ENCODE results near the gene NBEA.

NBEA gene

GRCh38 chr13:35592457-35592856 lies 650.4 kb downstream of the NBEA start:
- TF ChIP-seq RAD21 (IDR thresholded peaks at IDR 0.05; ENCODE audit: low read depth) (no peak), MAX (IDR thresholded peaks at IDR 0.05) (no peak), CREB1 (IDR thresholded peaks at IDR 0.05; ENCODE audit: low read depth) (no peak), REST (IDR thresholded peaks at IDR 0.05; ENCODE audit: low read depth) (no peak), FOXM1 (IDR thresholded peaks at IDR 0.05; ENCODE audit: borderline replicate concordance, low read depth) (no peak), EP300 (IDR thresholded peaks at IDR 0.05; ENCODE audit: borderline replicate concordance) (no peak), CEBPB (IDR thresholded peaks at IDR 0.05) (no peak), TCF12 (IDR thresholded peaks at IDR 0.05; ENCODE audit: low read depth) (no peak), ZBTB7A (IDR thresholded peaks at IDR 0.05; ENCODE audit: low read depth) (no peak), USF1 (IDR thresholded peaks at IDR 0.05) (no peak), EGR1 (IDR thresholded peaks at IDR 0.05) (no peak), TAF1 (IDR thresholded peaks at IDR 0.05; ENCODE audit: low read depth) (no peak), NFIC (IDR thresholded peaks at IDR 0.05) (no peak), TEAD4 (IDR thresholded peaks at IDR 0.05) (no peak), YY1 (IDR thresholded peaks at IDR 0.05; ENCODE audit: low read depth) (no peak)

- TF ChIP-seq TAF1 (IDR thresholded peaks at IDR 0.05; ENCODE audit: low read depth) (no peak), ZBTB7A (IDR thresholded peaks at IDR 0.05; ENCODE audit: low read depth) (no peak), REST (IDR thresholded peaks at IDR 0.05; ENCODE audit: low read depth) (no peak)
These were observed 651.6 kb downstream of the NBEA start for GRCh38 chr13:35593651-35594050.

GRCh38 chr13:35594096-35594495 lies 652.0 kb downstream of the NBEA start:
- TF ChIP-seq EP300 (IDR thresholded peaks at IDR 0.05; ENCODE audit: borderline replicate concordance) (no peak), EGR1 (IDR thresholded peaks at IDR 0.05) (no peak), TAF1 (IDR thresholded peaks at IDR 0.05; ENCODE audit: low read depth) (no peak), NFIC (IDR thresholded peaks at IDR 0.05) (no peak), ZBTB7A (IDR thresholded peaks at IDR 0.05; ENCODE audit: low read depth) (no peak)

- no peak for TF ChIP-seq FOXM1 (IDR thresholded peaks at IDR 0.05; ENCODE audit: borderline replicate concordance, low read depth)
- TF ChIP-seq EP300 (IDR thresholded peaks at IDR 0.05; ENCODE audit: borderline replicate concordance), result no peak
- no peak for TF ChIP-seq CREB1 (IDR thresholded peaks at IDR 0.05; ENCODE audit: low read depth)
- no peak for TF ChIP-seq MAX (IDR thresholded peaks at IDR 0.05)
- TF ChIP-seq RAD21 (IDR thresholded peaks at IDR 0.05; ENCODE audit: low read depth), result no peak
- no peak for TF ChIP-seq YY1 (IDR thresholded peaks at IDR 0.05; ENCODE audit: low read depth)
- no peak for TF ChIP-seq REST (IDR thresholded peaks at IDR 0.05; ENCODE audit: low read depth)
- TF ChIP-seq TAF1 (IDR thresholded peaks at IDR 0.05; ENCODE audit: low read depth), result no peak
These were observed 653.1 kb downstream of the NBEA start for GRCh38 chr13:35595181-35595580.

GRCh38 chr13:35596321-35597030 lies 654.4 kb downstream of the NBEA start:
- TF ChIP-seq FOXM1 (IDR thresholded peaks at IDR 0.05; ENCODE audit: borderline replicate concordance, low read depth) (no peak), TAF1 (IDR thresholded peaks at IDR 0.05; ENCODE audit: low read depth) (no peak), TCF12 (IDR thresholded peaks at IDR 0.05; ENCODE audit: low read depth) (no peak), USF1 (IDR thresholded peaks at IDR 0.05) (no peak), ZBTB7A (IDR thresholded peaks at IDR 0.05; ENCODE audit: low read depth) (no peak), RAD21 (IDR thresholded peaks at IDR 0.05; ENCODE audit: low read depth) (no peak), TEAD4 (IDR thresholded peaks at IDR 0.05) (no peak), EGR1 (IDR thresholded peaks at IDR 0.05) (no peak), EP300 (IDR thresholded peaks at IDR 0.05; ENCODE audit: borderline replicate concordance) (no peak), CREB1 (IDR thresholded peaks at IDR 0.05; ENCODE audit: low read depth) (no peak), MAX (IDR thresholded peaks at IDR 0.05) (no peak), REST (IDR thresholded peaks at IDR 0.05; ENCODE audit: low read depth) (no peak), YY1 (IDR thresholded peaks at IDR 0.05; ENCODE audit: low read depth) (no peak), CEBPB (IDR thresholded peaks at IDR 0.05) (no peak), NFIC (IDR thresholded peaks at IDR 0.05) (no peak)

Measured in Ishikawa (cell line).